Spinal cord (tissue), 10 donors: Measurements from ENCODE around the gene EGLN2. TPM values are rescaled to one million over a fixed set of nuclear protein-coding genes. Genes with fewer than 3 reads are reported as not detected.
"Not testable (repeated sequence)": the region's sequence is repeated elsewhere in the genome, so short reads cannot be mapped to it uniquely, and the experiment has no call there.

ENCODE experiments used
- DNase-seq, 6 donors: peaks; one replicate each; pipeline versions ENCODE4 v3.0.0 to v3.0.0-alpha.2; 2013 to 2015; ENCODE audit warnings: low spot score in 6 of 6, low read depth in 4 of 6
- H3K27ac ChIP-seq: one replicate; pipeline ENCODE4 v1.5.1; 2013; ENCODE audit warnings: low read depth, low read length, control low read depth
- H3K27me3 ChIP-seq: one replicate; pipeline ENCODE4 v1.6.1; 2013; ENCODE audit warnings: low read length; ENCODE audit not compliant: control insufficient read depth, insufficient read depth
- H3K36me3 ChIP-seq: one replicate; pipeline ENCODE4 v1.6.1; 2013; ENCODE audit warnings: low read length; ENCODE audit not compliant: control insufficient read depth, insufficient read depth
- H3K4me1 ChIP-seq: one replicate; pipeline ENCODE4 v1.6.1; 2013; ENCODE audit warnings: low read length; ENCODE audit not compliant: control insufficient read depth, insufficient read depth
- H3K4me3 ChIP-seq: one replicate; pipeline ENCODE4 v1.5.1; 2013; ENCODE audit warnings: low read depth, low read length, control low read depth
- H3K9me3 ChIP-seq: one replicate; pipeline ENCODE4 v1.6.1; 2013; ENCODE audit warnings: low read length; ENCODE audit not compliant: control insufficient read depth, insufficient read depth
- WGBS: methylation state at CpG from one replicate; pipeline ENCODE4 v1.1.5; 2013; ENCODE audit warnings: missing lambda C conversion rate; ENCODE audit not compliant: insufficient coverage; 5-methylcytosine and 5-hydroxymethylcytosine counted together
- polyA plus RNA-seq, 2 donors: library from polyadenylated mRNA; unstranded; fragments of 120-200 nt; gene quantifications; one replicate each; pipeline ENCODE4 v1.2.1, GENCODE V29; 2013; ENCODE audit not compliant: insufficient read length in 2 of 2
- total RNA-seq, 2 donors: library from RNA; depleted of rRNA in 1 of 2; stranded (reverse); fragments of 120-200 nt in 1 of 2; fragments of >200 nt in 1 of 2; gene quantifications; one replicate each; pipeline versions ENCODE4 v1.2.3 to v1.2.4, GENCODE V29; 2013 to 2014
- donor health status: healthy.

EGLN2 gene
- total and polyA plus RNA-seq, 4 donors, result 37.6 to 106 (median 99.3) TPM

DNA sequence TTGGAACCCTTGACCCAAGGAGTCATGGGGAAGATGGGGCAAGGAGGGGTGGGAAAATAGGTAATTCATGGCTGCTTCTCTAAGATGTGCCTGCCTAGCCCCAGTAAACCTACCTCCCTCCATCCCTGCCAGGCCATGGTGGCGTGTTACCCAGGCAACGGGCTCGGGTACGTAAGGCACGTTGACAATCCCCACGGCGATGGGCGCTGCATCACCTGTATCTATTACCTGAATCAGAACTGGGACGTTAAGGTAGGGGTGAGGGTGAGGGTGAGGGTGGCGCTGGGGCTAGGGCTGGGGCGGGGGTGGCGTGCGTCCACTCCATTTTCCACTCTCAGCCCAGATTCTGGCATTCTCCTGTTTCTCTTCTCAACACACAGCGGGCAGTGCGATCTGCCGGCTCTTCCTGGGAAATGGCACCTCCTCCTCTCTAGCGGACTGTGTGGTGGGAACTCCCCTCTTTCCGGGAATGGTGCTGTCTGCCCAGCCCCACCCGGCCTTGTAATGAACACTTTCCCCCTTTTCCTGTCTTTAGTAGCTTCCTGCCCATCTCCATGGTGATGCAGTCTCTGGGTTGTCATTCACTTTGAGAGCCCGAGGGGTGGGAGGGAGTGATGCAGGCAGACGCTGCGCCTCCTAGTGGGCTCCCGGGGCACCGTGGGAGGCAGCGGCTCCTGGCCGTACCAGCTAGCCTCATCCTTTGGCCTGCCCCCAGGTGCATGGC, 7.6 kb downstream of the EGLN2 start:
- H3K4me3 ChIP-seq, result no peak overlapping the region
- peak; percentile 86 to 99 (median 91) for DNase-seq
- peaks cover 67% of the 10 kb centered on the region for H3K36me3 ChIP-seq
- H3K4me1 ChIP-seq, result peaks cover 91% of the 10 kb centered on the region
- H3K27ac ChIP-seq, result peak overlapping the region; percentile 70
- no peaks in the 10 kb centered on the region for H3K9me3 ChIP-seq
- H3K27me3 ChIP-seq, result no peaks in the 10 kb centered on the region
- WGBS, result 5% methylated on average over 16 of the region's 26 CpGs

DNA sequence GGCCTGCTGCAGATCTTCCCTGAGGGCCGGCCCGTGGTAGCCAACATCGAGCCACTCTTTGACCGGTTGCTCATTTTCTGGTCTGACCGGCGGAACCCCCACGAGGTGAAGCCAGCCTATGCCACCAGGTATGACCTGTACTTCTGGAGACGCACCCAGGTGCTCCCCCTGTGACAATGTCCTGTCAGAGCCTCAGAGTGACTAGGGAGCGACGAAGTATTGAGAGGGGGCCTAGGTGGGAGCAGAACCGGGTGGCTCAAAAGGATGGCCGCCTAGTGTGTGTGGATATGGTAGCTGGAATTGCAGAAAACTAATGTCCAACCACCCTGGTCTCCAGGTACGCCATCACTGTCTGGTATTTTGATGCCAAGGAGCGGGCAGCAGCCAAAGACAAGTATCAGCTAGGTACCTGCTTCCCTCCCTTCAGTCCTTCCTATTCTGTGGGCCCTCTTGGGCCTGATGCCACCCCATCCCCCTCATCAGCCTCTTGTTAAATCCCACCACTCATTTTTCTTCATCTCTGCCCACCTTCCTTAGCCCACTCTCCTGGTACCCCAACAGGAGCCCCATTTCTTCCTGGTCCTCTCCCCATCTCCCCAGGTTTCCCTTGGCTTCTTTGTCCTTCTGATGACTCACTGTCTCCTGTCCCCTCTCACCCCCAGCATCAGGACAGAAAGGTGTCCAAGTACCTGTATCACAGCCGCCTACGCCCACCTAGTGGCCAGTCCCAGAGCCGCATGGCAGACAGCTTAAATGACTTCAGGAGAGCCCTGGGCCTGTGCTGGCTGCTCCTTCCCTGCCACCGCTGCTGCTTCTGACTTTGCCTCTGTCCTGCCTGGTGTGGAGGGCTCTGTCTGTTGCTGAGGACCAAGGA, 8.4 kb downstream of the EGLN2 start:
- no peaks in the 10 kb centered on the region for H3K9me3 ChIP-seq
- WGBS, result 55% methylated on average over 17 of the region's 18 CpGs
- no peak overlapping the region for H3K4me3 ChIP-seq
- H3K36me3 ChIP-seq, result peaks cover 63% of the 10 kb centered on the region
- no peaks in the 10 kb centered on the region for H3K27me3 ChIP-seq
- DNase-seq, result peak in 2 of 6 donors; percentile 21 to 47
- H3K27ac ChIP-seq, result peak overlapping the region; percentile 70
- H3K4me1 ChIP-seq, result peaks cover 90% of the 10 kb centered on the region

DNA sequence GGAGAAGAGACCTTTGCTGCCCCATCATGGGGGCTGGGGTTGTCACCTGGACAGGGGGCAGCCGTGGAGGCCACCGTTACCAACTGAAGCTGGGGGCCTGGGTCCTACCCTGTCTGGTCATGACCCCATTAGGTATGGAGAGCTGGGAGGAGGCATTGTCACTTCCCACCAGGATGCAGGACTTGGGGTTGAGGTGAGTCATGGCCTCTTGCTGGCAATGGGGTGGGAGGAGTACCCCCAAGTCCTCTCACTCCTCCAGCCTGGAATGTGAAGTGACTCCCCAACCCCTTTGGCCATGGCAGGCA, 9.0 kb downstream of the EGLN2 start:
- DNase-seq, result no peak
- H3K4me1 ChIP-seq, result peaks cover 86% of the 10 kb centered on the region
- 93% methylated on average over 2 of the region's 2 CpGs for WGBS
- H3K4me3 ChIP-seq, result no peak overlapping the region
- no peaks in the 10 kb centered on the region for H3K9me3 ChIP-seq
- H3K27ac ChIP-seq, result no peak overlapping the region
- no peaks in the 10 kb centered on the region for H3K27me3 ChIP-seq
- peaks cover 57% of the 10 kb centered on the region for H3K36me3 ChIP-seq

DNA sequence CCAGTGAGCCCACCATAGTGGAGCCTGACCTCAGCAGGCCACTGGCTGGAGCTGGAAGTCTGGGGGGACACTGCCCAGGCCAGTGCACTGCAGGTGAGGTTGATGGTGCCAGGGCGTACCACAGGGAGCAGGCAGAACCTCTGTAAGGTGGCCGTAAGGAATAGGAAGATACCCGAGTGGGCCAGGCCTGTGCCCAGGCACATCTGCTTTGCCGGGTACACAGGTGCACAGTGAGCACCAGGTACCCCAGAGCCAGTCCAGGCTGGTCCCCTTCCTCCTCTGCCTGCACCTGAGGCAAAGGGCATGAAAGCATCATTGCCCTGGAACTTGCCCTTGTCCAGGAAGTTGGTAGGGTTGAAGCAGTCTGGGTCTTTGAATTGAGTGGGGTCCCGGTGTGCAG, 9.5 kb downstream of the EGLN2 start:
- peaks cover 51% of the 10 kb centered on the region for H3K36me3 ChIP-seq
- no peaks in the 10 kb centered on the region for H3K9me3 ChIP-seq
- H3K27ac ChIP-seq, result no peak overlapping the region
- no peaks in the 10 kb centered on the region for H3K27me3 ChIP-seq
- H3K4me1 ChIP-seq, result peaks cover 84% of the 10 kb centered on the region
- DNase-seq, result no peak
- 95% methylated on average over 5 of the region's 5 CpGs for WGBS
- no peak overlapping the region for H3K4me3 ChIP-seq

DNA sequence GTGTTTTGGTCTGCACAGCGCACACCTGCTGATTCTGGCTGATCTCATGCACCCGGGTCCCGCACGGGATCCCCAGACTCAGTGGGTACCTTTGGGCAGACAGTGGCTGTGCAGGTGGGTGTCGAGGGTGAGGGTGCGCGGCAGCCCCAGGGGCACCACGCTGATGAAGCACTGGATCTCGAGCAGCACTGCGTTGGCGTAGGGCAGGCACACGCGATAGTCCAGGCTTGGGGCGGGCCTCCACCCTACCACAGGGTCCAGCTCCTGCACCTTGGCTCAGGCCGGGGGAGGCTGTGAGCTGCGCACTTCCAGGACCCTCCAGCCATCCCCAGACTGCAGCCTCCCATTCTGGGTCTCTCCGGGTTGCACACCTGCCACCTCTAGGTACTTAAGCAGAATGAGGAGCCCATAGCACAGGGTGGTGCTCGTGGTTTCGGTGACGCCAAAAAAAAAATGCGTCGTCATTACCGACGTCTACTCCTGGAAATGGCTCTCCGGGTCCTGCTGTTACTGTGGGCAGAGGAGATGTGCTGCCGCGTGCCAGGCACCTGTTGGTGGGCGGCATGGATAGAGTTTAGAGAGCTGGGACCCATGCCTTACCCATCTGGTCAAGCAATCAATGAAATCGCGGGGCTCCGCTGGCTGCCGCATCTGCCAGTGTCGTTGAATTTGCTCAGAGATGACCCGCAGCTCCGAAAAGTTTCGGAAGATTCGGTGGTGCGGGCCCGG, 10.5 kb downstream of the EGLN2 start:
- Histone ChIP-seq H3K27me3 (no peaks in the 10 kb centered on the region), H3K36me3 (peaks cover 42% of the 10 kb centered on the region), H3K9me3 (no peaks in the 10 kb centered on the region), H3K27ac (no peak overlapping the region), H3K4me1 (peaks cover 80% of the 10 kb centered on the region), H3K4me3 (no peak overlapping the region)
- DNase-seq, result peak in 1 of 6 donors; percentile 5
- 93% methylated on average over 39 of the region's 39 CpGs for WGBS

DNA sequence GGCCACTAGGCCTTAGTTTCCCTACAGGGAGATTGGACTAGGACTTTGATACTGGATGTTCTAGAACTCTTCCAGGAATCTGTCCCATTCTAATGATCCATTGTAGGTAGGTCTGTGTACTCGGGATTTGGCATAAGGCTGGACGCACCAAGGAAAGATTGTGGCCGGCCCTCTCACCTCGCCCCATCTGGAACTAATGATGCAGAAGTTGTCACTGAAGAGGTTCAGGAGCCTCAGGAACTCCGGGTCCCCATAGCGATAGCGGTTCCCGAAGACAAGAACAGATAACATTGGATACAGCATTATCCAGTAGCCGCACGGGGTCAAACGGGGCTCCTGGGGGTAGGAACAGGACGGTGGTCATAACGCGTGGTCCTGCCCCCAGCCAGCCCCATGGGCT, 11.2 kb downstream of the EGLN2 start:
- no peaks in the 10 kb centered on the region for H3K9me3 ChIP-seq
- peaks cover 36% of the 10 kb centered on the region for H3K36me3 ChIP-seq
- WGBS, result 73% methylated on average over 4 of the region's 14 CpGs
- H3K4me3 ChIP-seq, result peak overlapping the region; percentile 39
- peak overlapping the region; percentile 47 for H3K27ac ChIP-seq
- no peak for DNase-seq
- peaks cover 74% of the 10 kb centered on the region for H3K4me1 ChIP-seq
- H3K27me3 ChIP-seq, result no peaks in the 10 kb centered on the region

DNA sequence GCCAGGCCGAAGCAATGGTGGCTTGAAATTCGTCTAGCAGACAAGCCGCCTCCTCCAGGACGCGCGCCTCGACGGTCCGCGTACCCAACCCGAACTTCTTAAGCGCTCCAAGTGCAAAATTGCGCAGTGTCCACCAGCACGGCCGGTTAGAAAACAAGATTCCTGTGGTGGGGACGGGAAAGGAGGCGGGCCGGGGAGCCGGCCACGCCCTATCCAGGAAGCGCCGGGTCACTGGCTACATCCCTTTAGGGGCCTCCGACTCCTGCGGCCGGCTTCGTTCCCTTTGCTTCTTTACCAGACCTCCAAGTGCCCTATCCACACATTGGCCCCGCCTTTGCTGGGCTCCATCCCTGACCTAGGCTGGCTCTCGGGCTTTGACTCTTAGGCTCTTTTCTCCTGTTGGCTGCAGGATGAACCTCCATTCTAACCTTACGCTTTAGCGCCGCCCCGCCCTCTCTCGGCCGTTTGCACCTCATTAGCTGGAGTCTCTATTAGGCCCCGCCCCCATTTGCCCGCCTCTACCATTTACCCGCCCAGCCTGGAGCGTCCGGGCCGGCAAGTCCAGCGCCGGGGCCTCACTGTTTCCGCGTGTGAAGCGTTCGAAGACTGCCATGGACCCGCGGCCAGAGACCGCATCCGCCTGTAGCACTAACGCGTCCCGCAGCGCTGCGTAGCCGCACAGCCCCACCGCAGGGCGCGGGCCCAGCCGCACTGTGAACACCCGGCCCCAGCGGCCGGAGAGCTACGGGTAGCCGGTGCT, 11.8 kb downstream of the EGLN2 start:
- 2% methylated on average over 48 of the region's 65 CpGs for WGBS
- Histone ChIP-seq H3K4me3 (peak overlapping the region; percentile 39), H3K4me1 (peaks cover 68% of the 10 kb centered on the region), H3K36me3 (peaks cover 32% of the 10 kb centered on the region), H3K27ac (peak overlapping the region; percentile 82)
- peak in 2 of 6 donors; percentile 77 to 87 for DNase-seq
- not testable (repeated sequence) for H3K27me3 ChIP-seq, H3K9me3 ChIP-seq

DNA sequence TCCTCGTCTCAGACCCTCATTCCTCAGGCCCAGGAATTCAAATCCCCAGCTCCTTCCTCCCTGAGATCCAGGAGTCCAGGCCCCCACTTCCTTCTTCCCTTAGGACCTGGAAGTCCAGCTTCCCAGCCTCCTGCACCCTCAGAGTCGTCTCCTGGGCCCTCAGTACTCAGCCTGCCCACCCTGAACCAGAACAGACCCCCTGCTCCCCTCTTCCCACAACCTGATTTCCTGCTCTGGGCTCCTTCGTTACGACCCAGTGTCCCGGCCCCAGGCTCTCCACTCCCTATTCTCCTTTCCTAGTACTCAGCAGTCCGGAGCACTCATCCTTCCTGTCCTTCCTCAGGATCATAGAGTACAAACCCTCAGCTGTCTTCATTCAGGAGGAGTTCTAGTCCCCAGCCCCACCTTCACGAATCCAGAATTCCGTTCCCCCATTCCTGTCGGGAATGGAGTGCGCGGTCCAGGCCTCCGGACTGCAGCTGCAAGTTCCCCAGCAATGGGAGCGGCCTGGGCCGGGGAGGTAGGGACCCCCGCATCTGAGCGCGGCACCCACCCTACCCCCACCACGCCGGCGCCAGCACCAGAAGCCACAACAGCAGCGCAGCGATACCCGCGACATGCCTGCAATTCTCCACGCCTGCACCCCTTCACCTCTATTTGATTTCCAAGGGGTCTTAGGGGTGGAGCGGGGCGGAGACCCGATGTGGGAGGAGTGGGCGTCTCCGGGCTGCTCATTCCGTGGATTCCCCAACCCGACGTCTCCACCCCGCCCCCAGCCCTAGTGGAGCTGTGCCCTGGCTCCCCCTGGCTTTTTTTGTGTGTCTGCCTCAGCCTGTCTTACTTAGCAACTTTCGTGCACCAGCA, 12.7 kb downstream of the EGLN2 start:
- peak in 2 of 6 donors; percentile 68 to 79 for DNase-seq
- WGBS, result 9% methylated on average over 18 of the region's 35 CpGs
- Histone ChIP-seq H3K27ac (peak overlapping the region; percentile 82), H3K4me1 (peaks cover 59% of the 10 kb centered on the region), H3K36me3 (peaks cover 32% of the 10 kb centered on the region), H3K9me3 (no peaks in the 10 kb centered on the region), H3K27me3 (no peaks in the 10 kb centered on the region), H3K4me3 (peak overlapping the region; percentile 39)
